HepG2 (cell line): ENCODE data around the gene HSDL2. TPM values are rescaled to one million over a fixed set of nuclear protein-coding genes. Genes with fewer than 3 reads are reported as not detected.

Experiments
- ATAC-seq: fragments of 200-7000 bp; cut with Tn5 transposase; 3 replicates; pipeline ENCODE4 v1.9.1; 2020; ENCODE audit warnings: mild to moderate bottlenecking, moderate library complexity
- BruUV-seq: library from RNA; stranded (reverse); fragments of 400-500 nt; replicated peaks from 2 replicates; lab custom pipeline; 2021; lab: Mats Ljungman, UMichigan
- CTCF ChIA-PET: fragments of 300-600 bp; formaldehyde crosslinking; extraction: SDS; loops from one replicate; lab custom pipeline; 2021; ENCODE audit warnings: low total read pairs, inconsistent platforms, low intra/inter-chr PET ratio; lab: Yijun Ruan, JAX
- POLR2A ChIA-PET: fragments of 350-600 bp; sonication (Branson Sonifier 250); formaldehyde crosslinking; loops from one replicate; lab custom pipeline; 2020; ENCODE audit warnings: antibody characterized with exemption, inconsistent platforms; lab: Yijun Ruan, JAX
- DNase-seq: peaks from one replicate; pipeline ENCODE4 v3.0.0-alpha.2; 2015; ENCODE audit warnings: low spot score
- FAIRE-seq: peaks from 3 replicates; lab custom pipeline; 2011; peaks lifted over from hg19 to GRCh38; lab: Jason Lieb, UNC
- H2AFZ ChIP-seq: one replicate; pipeline ENCODE4 v1.6.1; 2011; ENCODE audit warnings: low read length, inconsistent platforms
- H3K27ac ChIP-seq: fragments of 300-600 bp; 3 replicates; pipeline ENCODE4 v1.8.0; 2011; ENCODE audit warnings: mixed run types, mild to moderate bottlenecking, mixed read lengths, low read length, inconsistent platforms; ENCODE audit not compliant: insufficient read depth; ENCODE audit errors: extremely low read length
- H3K27me3 ChIP-seq, 2 experiments: fragments of 200-600 bp in 1 of 2; 2 replicates in 1 of 2; 3 replicates in 1 of 2; pipeline versions ENCODE4 v1.6.0 to v1.8.0; 2011; ENCODE audit warnings: low read length in 2 of 2, mild to moderate bottlenecking in 2 of 2, moderate library complexity in 2 of 2, inconsistent platforms in 1 of 2; ENCODE audit not compliant: insufficient read depth in 2 of 2, control insufficient read depth in 1 of 2
- H3K36me3 ChIP-seq, 2 experiments: fragments of 200-600 bp in 1 of 2; replicated peaks in 1 of 2; 2 replicates in 1 of 2; 3 replicates in 1 of 2; pipeline versions ENCODE4 v1.5.1 to v1.8.0; 2011; ENCODE audit warnings: low read length in 2 of 2, inconsistent platforms in 1 of 2; ENCODE audit not compliant: insufficient read depth in 2 of 2, control insufficient read depth in 1 of 2
- H3K4me1 ChIP-seq: 2 replicates; pipeline ENCODE4 v1.5.1; 2012; ENCODE audit warnings: low read length, inconsistent platforms; ENCODE audit not compliant: insufficient read depth
- H3K4me2 ChIP-seq: 2 replicates; pipeline ENCODE4 v1.6.0; 2011; ENCODE audit warnings: low read depth, low read length, inconsistent platforms
- H3K4me3 ChIP-seq, 3 experiments: fragments of 200-600 bp in 1 of 3; sonication (generic), shearing (Covaris generic) in 1 of 3; replicated peaks in 1 of 3; 2 replicates each; pipeline ENCODE4 v1.5.1; 2011 to 2016; ENCODE audit warnings: low read length in 3 of 3, inconsistent platforms in 2 of 3, low read depth in 2 of 3, mild to moderate bottlenecking in 2 of 3, control low read depth in 1 of 3, mixed read lengths in 1 of 3; ENCODE audit not compliant: insufficient read depth in 1 of 3
- H3K79me2 ChIP-seq: one replicate; pipeline ENCODE4 v1.6.1; 2011; ENCODE audit warnings: low read length, inconsistent platforms; ENCODE audit not compliant: insufficient read depth
- H3K9ac ChIP-seq: 2 replicates; pipeline ENCODE4 v1.6.0; 2011; ENCODE audit warnings: mild to moderate bottlenecking, low read depth, low read length, inconsistent platforms; ENCODE audit not compliant: insufficient read depth
- H3K9me3 ChIP-seq: 2 replicates; pipeline ENCODE4 v1.5.1; 2012; ENCODE audit warnings: mild to moderate bottlenecking, low read length
- H4K20me1 ChIP-seq: 2 replicates; pipeline ENCODE4 v1.6.0; 2011; ENCODE audit warnings: inconsistent platforms, mild to moderate bottlenecking, low read length, moderate library complexity; ENCODE audit not compliant: insufficient read depth
- DBP ChIP-seq: sonication (generic); formaldehyde crosslinking; IDR thresholded peaks from 2 replicates; pipeline ENCODE4 v1.4.0; 2020; ENCODE audit warnings: missing genetic modification reagents; ENCODE audit errors: not compliant biosample characterization
- GLMP ChIP-seq: sonication (generic); formaldehyde crosslinking; IDR thresholded peaks from 2 replicates; pipeline ENCODE4 v1.9.0; 2021; ENCODE audit warnings: missing genetic modification reagents, mild to moderate bottlenecking, borderline replicate concordance
- NR2C2 ChIP-seq: sonication (generic); formaldehyde crosslinking; IDR thresholded peaks from 2 replicates; pipeline ENCODE4 v1.4.0; 2020; ENCODE audit warnings: missing genetic modification reagents, mild to moderate bottlenecking, moderate library complexity, borderline replicate concordance
- SKI ChIP-seq: fragments of 450-650 bp; IDR thresholded peaks from one replicate; pipeline ENCODE4 v1.6.1; 2018; ENCODE audit warnings: mild to moderate bottlenecking; ENCODE audit not compliant: partially characterized antibody
- ZFP37 ChIP-seq: sonication (generic); formaldehyde crosslinking; IDR thresholded peaks from 2 replicates; pipeline ENCODE4 v1.4.0; 2020; ENCODE audit warnings: missing genetic modification reagents, borderline replicate concordance
- ZKSCAN1 ChIP-seq: fragments of 150-350 bp; IDR thresholded peaks from 2 replicates; pipeline ENCODE4 v1.6.1; 2014; ENCODE audit warnings: low read length
- ZMYM3 ChIP-seq: sonication (generic); formaldehyde crosslinking; IDR thresholded peaks from 2 replicates; pipeline ENCODE4 v1.5.1; 2020; ENCODE audit warnings: mild to moderate bottlenecking, missing genetic modification reagents
- ZNF264 ChIP-seq: sonication (generic); formaldehyde crosslinking; IDR thresholded peaks from 2 replicates; pipeline ENCODE4 v1.4.0; 2020; ENCODE audit warnings: missing genetic modification reagents
- ZNF549 ChIP-seq: sonication (generic); formaldehyde crosslinking; IDR thresholded peaks from 2 replicates; pipeline ENCODE4 v1.5.0; 2020; ENCODE audit warnings: missing genetic modification reagents
- ZNF644 ChIP-seq: IDR thresholded peaks from 2 replicates; pipeline ENCODE4 v1.6.1; 2016; ENCODE audit warnings: low read depth
- ZNF670 ChIP-seq: sonication (generic); formaldehyde crosslinking; IDR thresholded peaks from 2 replicates; pipeline ENCODE4 v1.8.0; 2022; ENCODE audit warnings: mild to moderate bottlenecking, missing genetic modification reagents, borderline replicate concordance
- ZNF749 ChIP-seq: sonication (generic); formaldehyde crosslinking; IDR thresholded peaks from 2 replicates; pipeline ENCODE4 v1.8.0; 2022; ENCODE audit warnings: mild to moderate bottlenecking, missing genetic modification reagents, moderate library complexity, borderline replicate concordance
- WGBS: methylation state at CpG from one replicate; pipeline ENCODE4 v1.1.6; 2017; ENCODE audit warnings: low lambda C conversion rate; 5-methylcytosine and 5-hydroxymethylcytosine counted together
- in situ Hi-C: cut with HindIII; loops from 2 replicates; pipeline ENCODE4 v1.10.0; 2017; ENCODE audit warnings: low pct_unique_long_range_greater_than_20kb; ENCODE audit not compliant: extremely low pct_ligation_motif_present
- intact Hi-C: fragments of 100-400 bp; cut with micrococcal nuclease; formaldehyde crosslinking; loops from one replicate; pipeline ENCODE4 v1.10.0; 2022; ENCODE audit not compliant: unreplicated experiment
- polyA plus RNA-seq, 8 experiments: library from polyadenylated mRNA; depleted of rRNA in 3 of 8; stranded (reverse) in 7 of 8; unstranded in 1 of 8; fragments of >200 nt; fragmentation: Illumina TruSeq in 4 of 8; extraction: Trizol in 4 of 8; gene quantifications; 2 replicates each; pipeline versions ENCODE4 v1.2.1 to v1.2.3, GENCODE V29; 2011 to 2016; ENCODE audit warnings: low read depth in 4 of 8, missing spikeins in 1 of 8, mixed read lengths in 1 of 8; ENCODE audit not compliant: insufficient read depth in 1 of 8
- total RNA-seq, 5 experiments: library from RNA; depleted of rRNA; stranded (reverse); fragments of >200 nt; fragmentation: Illumina TruSeq; extraction: Trizol; gene quantifications; 2 replicates each; pipeline ENCODE4 v1.2.3, GENCODE V29; 2016; ENCODE audit warnings: low read depth in 1 of 5
- TF ChIP-seq, protein P1 (sequence below): sonication (generic); formaldehyde crosslinking; IDR thresholded peaks from 2 replicates; pipeline ENCODE4 v1.4.0; 2020; ENCODE audit warnings: missing genetic modification reagents
- TF ChIP-seq, protein P2 (sequence below): IDR thresholded peaks from 2 replicates; pipeline ENCODE4 v1.4.0; 2020; ENCODE audit warnings: mild to moderate bottlenecking, missing genetic modification reagents
- TF ChIP-seq, protein P3 (sequence below): sonication (generic); formaldehyde crosslinking; IDR thresholded peaks from 2 replicates; pipeline ENCODE4 v1.5.1; 2020; ENCODE audit warnings: missing genetic modification reagents, mild to moderate bottlenecking, borderline replicate concordance

The HSDL2 gene
- total and polyA plus RNA-seq, 2 of the 13 experiments (the other 11 are each of a cell fraction or from before 2014, with no cell fraction given) = 55.3 to 80.2 TPM

DNA sequence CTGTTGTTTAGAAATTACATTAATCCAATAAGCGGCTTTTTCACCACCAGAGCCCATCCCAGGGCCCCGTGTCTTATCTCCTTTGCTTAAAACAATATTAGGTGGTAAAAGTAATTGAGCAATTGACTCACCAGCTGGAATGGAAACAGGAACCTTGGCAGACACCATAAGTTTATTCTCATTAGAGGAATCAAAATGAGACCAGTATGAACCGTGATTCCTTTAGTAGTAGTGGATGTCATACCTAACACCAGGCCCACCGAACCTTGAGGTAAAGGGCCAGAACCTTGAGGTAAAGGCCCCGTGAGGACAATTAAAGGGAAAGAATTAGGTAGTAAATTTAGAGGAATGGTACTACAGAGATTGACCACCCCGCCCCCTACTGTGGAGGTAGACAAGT lies 16.5 kb downstream of the HSDL2 start:
- FAIRE-seq (no peak), ATAC-seq (no peak), DNase-seq (no peak)
- Histone ChIP-seq H3K36me3 (peaks cover 0 to 3% of the 10 kb centered on the region in 2 experiments; a peak in 1 of 5 replicates), H2AFZ (no peak overlapping the region), H3K27me3 (no peaks in the 10 kb centered on the region), H4K20me1 (0 out of 2 replicates have a peak, but pooled peaks cover 5% of the 10 kb centered on the region), H3K4me3 (no peak overlapping the region), H3K27ac (peak overlapping the region; percentile 47), H3K79me2 (peaks cover 46% of the 10 kb centered on the region), H3K4me1 (peaks cover 78% of the 10 kb centered on the region), H3K4me2 (peak overlapping the region; percentile 14; the same call in 1 of the 2 replicates), H3K9ac (no peak overlapping the region), H3K9me3 (no peaks in the 10 kb centered on the region)
- in situ Hi-C loops (no loop called here), intact Hi-C loops (no loop called here)
- TF ChIP-seq ZMYM3 (CRISPR knock-in tag) (no peak), ZNF670 (CRISPR knock-in tag) (no peak), ZNF549 (CRISPR knock-in tag) (no peak), ZNF749 (no peak), DBP (no peak), ZFP37 (CRISPR knock-in tag) (no peak), SKI (no peak), NR2C2 (CRISPR knock-in tag) (no peak), ZNF264 (CRISPR knock-in tag) (no peak), ZKSCAN1 (no peak), GLMP (CRISPR knock-in tag) (no peak), ZNF644 (no peak)
- TF ChIP-seq, protein P1, sequence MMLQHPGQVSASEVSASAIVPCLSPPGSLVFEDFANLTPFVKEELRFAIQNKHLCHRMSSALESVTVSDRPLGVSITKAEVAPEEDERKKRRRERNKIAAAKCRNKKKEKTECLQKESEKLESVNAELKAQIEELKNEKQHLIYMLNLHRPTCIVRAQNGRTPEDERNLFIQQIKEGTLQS (CRISPR knock-in tag) = no peak
- TF ChIP-seq, protein P2, sequence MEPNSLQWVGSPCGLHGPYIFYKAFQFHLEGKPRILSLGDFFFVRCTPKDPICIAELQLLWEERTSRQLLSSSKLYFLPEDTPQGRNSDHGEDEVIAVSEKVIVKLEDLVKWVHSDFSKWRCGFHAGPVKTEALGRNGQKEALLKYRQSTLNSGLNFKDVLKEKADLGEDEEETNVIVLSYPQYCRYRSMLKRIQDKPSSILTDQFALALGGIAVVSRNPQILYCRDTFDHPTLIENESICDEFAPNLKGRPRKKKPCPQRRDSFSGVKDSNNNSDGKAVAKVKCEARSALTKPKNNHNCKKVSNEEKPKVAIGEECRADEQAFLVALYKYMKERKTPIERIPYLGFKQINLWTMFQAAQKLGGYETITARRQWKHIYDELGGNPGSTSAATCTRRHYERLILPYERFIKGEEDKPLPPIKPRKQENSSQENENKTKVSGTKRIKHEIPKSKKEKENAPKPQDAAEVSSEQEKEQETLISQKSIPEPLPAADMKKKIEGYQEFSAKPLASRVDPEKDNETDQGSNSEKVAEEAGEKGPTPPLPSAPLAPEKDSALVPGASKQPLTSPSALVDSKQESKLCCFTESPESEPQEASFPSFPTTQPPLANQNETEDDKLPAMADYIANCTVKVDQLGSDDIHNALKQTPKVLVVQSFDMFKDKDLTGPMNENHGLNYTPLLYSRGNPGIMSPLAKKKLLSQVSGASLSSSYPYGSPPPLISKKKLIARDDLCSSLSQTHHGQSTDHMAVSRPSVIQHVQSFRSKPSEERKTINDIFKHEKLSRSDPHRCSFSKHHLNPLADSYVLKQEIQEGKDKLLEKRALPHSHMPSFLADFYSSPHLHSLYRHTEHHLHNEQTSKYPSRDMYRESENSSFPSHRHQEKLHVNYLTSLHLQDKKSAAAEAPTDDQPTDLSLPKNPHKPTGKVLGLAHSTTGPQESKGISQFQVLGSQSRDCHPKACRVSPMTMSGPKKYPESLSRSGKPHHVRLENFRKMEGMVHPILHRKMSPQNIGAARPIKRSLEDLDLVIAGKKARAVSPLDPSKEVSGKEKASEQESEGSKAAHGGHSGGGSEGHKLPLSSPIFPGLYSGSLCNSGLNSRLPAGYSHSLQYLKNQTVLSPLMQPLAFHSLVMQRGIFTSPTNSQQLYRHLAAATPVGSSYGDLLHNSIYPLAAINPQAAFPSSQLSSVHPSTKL (CRISPR knock-in tag) = no peak
- TF ChIP-seq, protein P3, sequence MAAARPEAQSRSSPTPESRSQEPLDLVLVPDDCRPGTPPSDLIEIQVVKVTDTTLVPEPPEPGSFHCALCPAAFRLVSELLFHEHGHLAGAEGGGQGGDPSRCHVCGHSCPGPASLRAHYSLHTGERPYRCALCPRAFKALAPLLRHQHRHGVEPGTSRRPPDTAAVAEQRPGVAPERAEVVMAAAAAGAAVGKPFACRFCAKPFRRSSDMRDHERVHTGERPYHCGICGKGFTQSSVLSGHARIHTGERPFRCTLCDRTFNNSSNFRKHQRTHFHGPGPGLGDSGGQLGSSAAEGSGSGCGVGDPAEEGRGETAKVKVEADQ = no peak
- BruUV-seq = no TSS peak
- WGBS = 86% methylated on average over 6 of the region's 6 CpGs
- ChIA-PET CTCF (no interaction called here), POLR2A (interaction anchor here (1.0 to 2.0 kb wide), 2 partner anchors 8 to 17 kb away, joined by 5 to 14 read pairs; partner anchors contain the start of gene HSDL2)
